ENCODE data around the gene RAB11FIP5.

Gene RAB11FIP5

GRCh38 chr2:73134471-73134870, 21.7 kb upstream of the RAB11FIP5 start:
- TF ChIP-seq MAX (IDR thresholded peaks at IDR 0.05; ENCODE audit: low read depth, low read length), result no peak
- no peak for TF ChIP-seq CTCF (IDR thresholded peaks at IDR 0.05; ENCODE audit: low read depth, low read length)
- no peak for TF ChIP-seq MYC (IDR thresholded peaks at IDR 0.05; ENCODE audit: low read depth, low read length)
- TF ChIP-seq POLR2A (IDR thresholded peaks at IDR 0.05; ENCODE audit: extremely low read depth, insufficient read length), result no peak
- H3K4me3 ChIP-seq (ENCODE audit: low read depth, low read length), result no peak overlapping the region
- DNase-seq (ENCODE audit: low read depth), result no peak

- TF ChIP-seq POLR2A (IDR thresholded peaks at IDR 0.05; ENCODE audit: extremely low read depth, insufficient read length) (no peak), MYC (IDR thresholded peaks at IDR 0.05; ENCODE audit: low read depth, low read length) (no peak), MAX (IDR thresholded peaks at IDR 0.05; ENCODE audit: low read depth, low read length) (no peak), CTCF (IDR thresholded peaks at IDR 0.05; ENCODE audit: low read depth, low read length) (no peak)
- DNase-seq (ENCODE audit: low read depth), result no peak
- H3K4me3 ChIP-seq (ENCODE audit: low read depth, low read length), result no peak overlapping the region
Observed at GRCh38 chr2:73133566-73134197, 20.9 kb upstream of the RAB11FIP5 start.

- no peak overlapping the region for H3K4me3 ChIP-seq (ENCODE audit: low read depth, low read length)
- TF ChIP-seq POLR2A (IDR thresholded peaks at IDR 0.05; ENCODE audit: extremely low read depth, insufficient read length) (no peak), MYC (IDR thresholded peaks at IDR 0.05; ENCODE audit: low read depth, low read length) (no peak), CTCF (IDR thresholded peaks at IDR 0.05; ENCODE audit: low read depth, low read length) (no peak), MAX (IDR thresholded peaks at IDR 0.05; ENCODE audit: low read depth, low read length) (no peak)
- no peak for DNase-seq (ENCODE audit: low read depth)
Observed at GRCh38 chr2:73131807-73132206, 19.1 kb upstream of the RAB11FIP5 start.

- TF ChIP-seq MYC (IDR thresholded peaks at IDR 0.05; ENCODE audit: low read depth, low read length) (no peak), CTCF (IDR thresholded peaks at IDR 0.05; ENCODE audit: low read depth, low read length) (no peak), POLR2A (IDR thresholded peaks at IDR 0.05; ENCODE audit: extremely low read depth, insufficient read length) (no peak), MAX (IDR thresholded peaks at IDR 0.05; ENCODE audit: low read depth, low read length) (no peak)
- no peak overlapping the region for H3K4me3 ChIP-seq (ENCODE audit: low read depth, low read length)
- DNase-seq (ENCODE audit: low read depth), result no peak
Observed at GRCh38 chr2:73130790-73131189, 18.0 kb upstream of the RAB11FIP5 start.

GRCh38 chr2:73128841-73129535, 16.2 kb upstream of the RAB11FIP5 start:
- no peak for DNase-seq (ENCODE audit: low read depth)
- TF ChIP-seq MYC (IDR thresholded peaks at IDR 0.05; ENCODE audit: low read depth, low read length), result no peak
- no peak for TF ChIP-seq CTCF (IDR thresholded peaks at IDR 0.05; ENCODE audit: low read depth, low read length)
- no peak overlapping the region for H3K4me3 ChIP-seq (ENCODE audit: low read depth, low read length)

Measured in NB4 (cell line).